NOMO-1 treated with DMSO at 0.1 percent for 48 hours (cell line): Measurements from ENCODE around the gene LRRC3B.
"Not testable (repeated sequence)": the region's sequence is repeated elsewhere in the genome, so short reads cannot be mapped to it uniquely, and the experiment has no call there.

Experiments
- DNase-seq: peaks from one replicate; lab custom pipeline; 2025; ENCODE audit not compliant: unreplicated experiment; lab: John Stamatoyannopoulos, UW

LRRC3B gene, protein sequence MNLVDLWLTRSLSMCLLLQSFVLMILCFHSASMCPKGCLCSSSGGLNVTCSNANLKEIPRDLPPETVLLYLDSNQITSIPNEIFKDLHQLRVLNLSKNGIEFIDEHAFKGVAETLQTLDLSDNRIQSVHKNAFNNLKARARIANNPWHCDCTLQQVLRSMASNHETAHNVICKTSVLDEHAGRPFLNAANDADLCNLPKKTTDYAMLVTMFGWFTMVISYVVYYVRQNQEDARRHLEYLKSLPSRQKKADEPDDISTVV

DNA sequence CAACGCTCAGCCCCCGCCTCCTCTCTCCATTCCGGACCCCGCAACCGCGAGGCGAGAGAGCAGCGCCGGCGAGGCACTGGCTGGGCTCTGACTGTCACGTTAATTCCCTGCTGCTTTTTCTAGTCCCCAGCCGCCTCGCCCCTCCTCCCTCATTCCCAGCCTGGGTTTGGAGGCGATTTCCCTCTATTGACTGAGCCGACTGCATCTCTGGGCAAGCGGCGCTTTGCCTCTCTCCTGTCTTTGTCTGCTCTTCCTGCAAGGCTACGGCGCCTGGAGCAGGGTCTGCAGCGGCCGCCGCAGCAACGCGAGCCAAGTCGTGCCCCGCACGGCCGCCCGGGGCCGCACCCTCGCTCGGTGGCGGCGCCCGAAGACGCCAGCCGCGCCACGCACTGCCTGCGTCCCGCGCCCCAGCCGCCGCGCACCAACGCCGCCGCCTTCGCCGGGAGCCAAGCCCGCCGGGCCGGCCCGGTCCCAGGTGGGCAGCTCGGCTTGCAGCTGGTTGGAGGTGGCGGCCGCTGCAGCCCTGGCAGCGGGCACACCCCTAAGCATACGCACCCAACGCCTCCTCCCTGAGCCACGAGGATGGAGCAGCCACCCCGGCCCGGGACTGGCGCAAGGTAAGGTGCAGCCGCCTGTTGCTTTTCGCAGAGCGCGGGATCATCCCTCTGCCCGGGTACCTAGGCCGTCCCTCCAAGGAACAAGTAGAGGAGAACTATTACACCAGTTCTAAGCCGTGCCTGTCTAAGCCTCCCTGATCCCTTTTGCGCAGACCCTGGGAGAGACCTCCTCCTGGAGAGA lies at the start of gene LRRC3B:
LRRC3B (plus strand) TSS at position 152 of the 798 bp plus-strand sequence. CDS start 86,901 bp downstream, outside the sequence.
- no peak for DNase-seq

DNA sequence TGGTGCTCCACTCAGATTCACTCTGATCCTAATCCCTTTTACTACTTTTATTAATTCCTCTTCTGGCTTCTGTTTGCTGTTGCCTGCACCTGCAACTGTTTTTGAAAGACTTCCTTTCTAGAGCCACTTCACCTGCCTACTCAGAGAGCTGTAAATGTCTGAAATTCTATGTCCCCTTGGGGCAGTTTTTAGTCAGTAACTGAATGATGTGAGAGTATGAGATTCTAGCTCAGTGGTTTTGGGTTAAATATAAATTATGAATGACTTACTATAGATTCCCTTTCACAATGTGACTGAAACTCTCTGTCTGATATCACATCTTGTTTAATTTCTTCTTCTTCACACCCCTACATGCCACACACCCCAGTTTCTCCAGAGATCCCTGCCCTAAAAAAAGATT lies 47.8 kb upstream of the LRRC3B start:
- DNase-seq = no peak

DNA sequence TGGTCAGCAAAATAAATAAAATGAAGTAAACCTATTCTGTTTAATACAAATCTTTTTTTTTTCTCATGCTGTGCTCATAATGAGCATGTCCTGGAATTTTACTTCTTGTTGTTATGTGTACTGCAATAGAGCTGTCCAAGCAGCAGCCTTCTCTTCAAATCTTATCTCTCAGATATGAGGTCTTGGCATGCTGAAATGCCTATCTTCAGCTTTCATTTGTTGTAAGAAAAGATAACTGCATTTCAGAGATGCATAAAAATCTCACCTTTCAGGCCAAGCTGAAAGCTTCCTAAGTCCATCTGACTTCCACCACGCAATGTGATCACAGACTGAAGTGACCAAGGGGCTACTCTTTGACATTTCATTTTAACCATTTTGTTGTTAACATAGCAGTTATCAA lies 43.5 kb upstream of the LRRC3B start:
- DNase-seq = no peak

DNA sequence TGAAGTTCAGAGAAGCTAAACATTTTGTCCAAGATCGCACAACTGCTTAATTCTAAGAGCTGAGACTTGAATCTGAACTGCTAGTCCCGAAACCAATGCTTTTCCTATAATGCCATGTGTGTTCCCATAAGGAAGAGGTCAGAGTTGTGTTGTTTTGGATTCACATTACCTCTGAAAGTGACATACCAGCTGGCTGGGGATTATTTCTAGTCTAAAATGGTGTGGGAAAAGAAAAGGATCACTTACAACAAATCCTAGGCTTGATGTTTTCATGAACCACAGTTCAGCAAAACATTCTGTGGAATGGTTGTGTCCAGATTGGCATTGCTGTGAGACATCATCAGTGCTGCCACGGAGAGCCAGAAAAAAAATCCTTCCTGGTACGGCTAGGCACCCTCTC lies 35.0 kb upstream of the LRRC3B start:
- DNase-seq = no peak

DNA sequence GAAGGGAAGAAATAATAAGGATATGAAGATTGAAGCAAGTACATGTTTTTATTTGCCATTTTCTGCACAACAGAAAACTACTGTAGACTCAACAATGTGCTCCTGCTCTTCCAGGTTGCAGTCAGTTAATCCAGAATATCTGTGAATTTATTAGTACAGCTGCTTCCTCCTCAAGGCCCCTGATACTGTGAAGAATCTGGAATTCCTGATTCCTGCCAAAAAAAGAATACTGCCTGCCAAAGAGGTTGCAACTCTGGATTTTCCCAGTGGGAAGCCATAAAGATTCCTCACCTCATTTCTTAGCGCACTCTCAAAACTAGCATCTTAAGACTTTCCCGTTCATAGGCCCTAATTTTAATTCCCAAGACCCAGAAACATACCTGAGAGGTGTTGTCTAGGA lies 33.6 kb upstream of the LRRC3B start:
- DNase-seq = no peak

DNA sequence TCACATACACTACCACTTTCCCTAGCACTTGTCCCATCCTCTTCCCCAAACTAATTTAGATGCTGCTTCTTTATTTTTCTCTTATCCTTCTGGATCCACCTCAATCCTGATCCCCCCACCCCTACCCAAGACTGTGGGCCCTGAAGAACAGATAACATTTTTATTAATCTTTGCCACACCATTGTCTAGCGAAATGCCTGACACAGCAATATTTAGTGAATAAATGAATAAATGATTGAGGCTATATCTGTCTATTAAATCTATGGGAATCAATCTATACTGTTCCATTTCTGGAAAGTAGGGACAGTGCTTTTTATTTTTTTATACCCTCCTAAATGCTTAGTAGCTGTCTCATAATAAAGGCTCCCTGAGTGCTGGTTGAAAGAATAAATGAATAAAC lies 32.9 kb upstream of the LRRC3B start:
- DNase-seq = no peak

DNA sequence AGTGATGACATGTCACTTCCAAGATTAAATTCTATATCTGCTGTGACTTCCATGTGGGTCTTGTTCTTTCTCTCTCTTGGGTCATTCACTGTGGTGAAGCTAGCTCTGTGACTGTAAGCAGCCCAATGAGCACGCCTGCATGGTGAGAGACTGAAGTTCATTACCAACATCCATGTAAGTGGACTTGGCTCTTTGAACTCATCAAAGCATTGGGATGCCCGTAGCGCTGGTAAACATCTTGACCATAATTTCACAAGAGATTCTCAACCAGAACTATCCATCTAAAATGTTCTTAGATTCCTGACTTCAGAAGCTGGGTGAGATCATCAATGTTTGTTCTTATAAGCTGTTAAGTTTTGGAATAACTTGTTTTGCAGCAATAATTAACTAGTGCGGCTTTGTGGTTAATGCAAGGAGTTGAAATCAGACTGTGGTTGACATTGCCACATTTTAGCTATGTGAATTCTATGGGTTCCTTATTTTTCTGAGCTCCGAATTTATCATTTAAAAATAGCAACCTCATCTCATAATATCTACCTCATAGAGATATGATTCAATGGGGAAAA lies 31.6 kb upstream of the LRRC3B start:
- DNase-seq = peak; percentile 93

DNA sequence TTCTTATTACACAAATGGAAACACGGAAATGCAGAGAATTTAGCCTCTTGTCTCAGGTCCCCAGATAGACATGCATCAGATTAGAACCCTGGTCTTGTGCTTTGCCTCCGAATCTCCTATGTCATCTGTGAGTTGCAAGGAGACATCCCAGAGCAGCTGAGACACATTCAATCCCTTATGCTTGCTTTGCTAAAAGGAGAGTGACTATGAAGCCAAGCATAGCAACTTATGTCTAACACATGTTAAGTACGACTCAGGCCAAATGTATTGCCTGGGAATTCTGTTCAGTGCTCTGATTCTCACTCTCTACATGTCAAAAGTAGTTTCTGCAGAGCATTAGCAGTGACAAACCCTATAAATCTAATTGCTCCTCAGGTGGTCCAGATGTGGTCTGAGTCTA lies 30.6 kb upstream of the LRRC3B start:
- no peak for DNase-seq

DNA sequence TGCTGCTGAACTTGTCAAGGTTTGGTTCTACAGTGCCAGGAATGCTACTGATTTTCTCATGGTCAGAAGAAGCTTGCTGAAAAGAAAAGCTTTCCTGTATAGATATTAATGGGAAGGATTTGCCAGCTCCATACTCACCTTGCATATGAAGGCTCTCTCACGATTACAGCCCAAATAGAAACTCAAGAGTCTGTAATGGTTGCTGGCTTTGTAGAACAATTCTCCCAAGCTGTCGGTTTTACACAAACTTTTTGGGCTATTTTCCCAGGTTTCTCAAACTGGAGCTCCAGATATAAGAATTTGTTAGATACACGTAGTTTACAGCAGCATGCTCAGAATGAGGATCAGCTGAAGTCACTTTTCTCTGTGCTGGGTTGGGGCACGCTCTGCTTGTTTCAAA lies 30.1 kb upstream of the LRRC3B start:
- DNase-seq = no peak

DNA sequence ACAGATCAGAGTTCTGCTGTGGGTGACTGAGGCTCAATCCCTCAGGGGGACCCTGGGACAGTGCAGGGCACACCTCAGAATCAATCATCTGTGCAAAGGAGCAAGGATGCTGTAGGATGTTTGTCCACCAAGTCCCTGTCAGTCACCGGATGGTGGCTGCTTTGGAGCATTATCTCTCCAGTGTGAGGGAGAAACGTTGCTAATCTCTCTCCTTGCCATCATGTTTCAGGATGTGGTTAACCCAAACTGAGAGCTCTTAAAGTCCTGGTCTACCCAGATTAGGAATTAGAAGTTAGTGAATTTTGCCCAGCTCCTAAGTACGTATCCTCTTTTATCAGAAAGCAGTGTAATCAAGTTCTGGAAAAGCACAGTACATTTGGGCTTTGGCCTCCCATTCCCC lies 26.2 kb upstream of the LRRC3B start:
- DNase-seq = no peak

DNA sequence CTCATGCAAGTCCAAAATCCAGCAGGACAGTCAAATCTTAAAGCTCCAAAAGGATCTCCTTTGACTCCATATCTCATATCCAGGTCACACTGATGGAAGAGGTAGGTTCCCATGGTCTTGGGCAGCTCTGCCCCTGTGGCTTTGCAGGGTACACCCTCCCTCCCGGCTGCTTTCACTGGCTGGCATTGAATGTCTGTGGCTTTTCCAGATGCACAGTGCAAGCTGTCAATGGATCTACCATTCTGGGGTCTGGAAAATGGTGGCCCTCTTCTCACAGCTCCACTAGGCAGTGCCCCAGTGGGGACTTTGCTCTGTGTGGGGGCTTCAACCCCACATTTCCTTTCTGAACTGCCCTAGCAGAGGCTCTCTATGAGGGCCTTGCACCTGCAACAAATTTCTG lies 19.3 kb upstream of the LRRC3B start:
- DNase-seq = not testable (repeated sequence)

DNA sequence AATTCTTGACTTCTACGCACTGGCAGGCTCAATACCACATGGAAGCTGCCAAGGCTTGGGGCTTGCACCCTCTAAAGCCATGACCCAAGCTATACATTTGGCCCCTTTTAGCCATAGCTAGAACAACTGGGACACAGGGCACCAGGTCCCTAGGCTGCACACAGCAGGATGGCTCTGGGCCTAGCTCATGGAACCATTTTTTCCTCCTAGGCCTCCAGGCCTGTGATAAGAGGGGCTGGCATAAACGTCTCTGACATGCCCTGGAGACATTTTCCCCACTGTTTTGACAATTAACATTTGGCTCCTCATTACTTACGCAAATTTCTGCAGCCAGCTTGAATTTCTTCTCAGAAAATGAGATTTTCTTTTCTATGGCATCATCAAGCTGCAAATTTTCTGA lies 18.8 kb upstream of the LRRC3B start:
- DNase-seq = not testable (repeated sequence)

DNA sequence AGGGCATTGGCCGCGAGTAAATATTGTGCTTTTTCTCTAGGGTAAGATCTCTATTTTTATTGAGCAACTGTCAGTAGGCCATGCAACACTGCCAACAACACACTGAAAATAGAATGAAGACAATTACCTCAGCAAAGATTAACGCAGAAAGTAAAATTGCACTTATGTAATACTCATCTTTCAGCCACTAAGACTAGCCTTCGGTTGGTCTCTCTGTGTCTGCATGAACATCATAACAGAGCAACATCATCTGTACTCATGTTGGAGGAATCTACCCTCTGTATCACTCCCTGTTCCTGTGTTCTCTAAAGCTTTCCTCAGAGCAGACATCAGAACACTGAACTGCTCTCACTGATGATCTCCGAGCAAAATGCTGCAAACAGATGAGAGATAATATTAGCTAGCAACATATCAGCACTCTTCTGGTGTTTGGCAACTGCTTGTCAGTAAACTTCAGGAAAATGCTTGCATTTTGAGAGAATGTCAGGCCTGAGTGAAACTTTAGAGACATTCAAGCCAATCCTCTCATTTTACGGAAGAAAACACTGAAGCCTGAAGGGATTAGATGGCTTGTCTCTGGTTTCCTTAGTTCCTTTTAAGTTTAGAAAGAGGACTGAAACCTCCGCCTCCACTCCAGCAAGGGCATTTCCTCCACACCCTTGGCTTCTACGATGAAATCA lies 8.4 kb upstream of the LRRC3B start:
- no peak for DNase-seq

DNA sequence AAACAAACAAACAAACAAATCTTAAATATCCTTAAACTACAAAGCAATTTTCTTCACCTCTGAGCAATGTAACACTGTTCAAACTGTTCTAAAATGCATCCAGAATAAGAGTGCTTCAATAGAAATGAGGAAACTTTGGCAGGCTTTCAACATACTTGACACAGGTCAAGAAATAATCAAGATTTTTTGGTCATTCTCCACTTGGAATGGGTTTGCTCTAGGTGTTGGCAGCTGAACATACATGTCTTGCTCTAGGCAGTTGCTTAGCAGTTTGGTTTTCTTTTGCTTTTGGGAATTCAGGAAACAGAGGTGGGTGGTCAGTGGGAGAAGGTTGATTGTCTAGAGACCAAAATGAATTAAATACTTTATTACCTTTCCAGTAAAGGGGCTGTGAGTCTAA lies 1.4 kb upstream of the LRRC3B start:
- DNase-seq = no peak

DNA sequence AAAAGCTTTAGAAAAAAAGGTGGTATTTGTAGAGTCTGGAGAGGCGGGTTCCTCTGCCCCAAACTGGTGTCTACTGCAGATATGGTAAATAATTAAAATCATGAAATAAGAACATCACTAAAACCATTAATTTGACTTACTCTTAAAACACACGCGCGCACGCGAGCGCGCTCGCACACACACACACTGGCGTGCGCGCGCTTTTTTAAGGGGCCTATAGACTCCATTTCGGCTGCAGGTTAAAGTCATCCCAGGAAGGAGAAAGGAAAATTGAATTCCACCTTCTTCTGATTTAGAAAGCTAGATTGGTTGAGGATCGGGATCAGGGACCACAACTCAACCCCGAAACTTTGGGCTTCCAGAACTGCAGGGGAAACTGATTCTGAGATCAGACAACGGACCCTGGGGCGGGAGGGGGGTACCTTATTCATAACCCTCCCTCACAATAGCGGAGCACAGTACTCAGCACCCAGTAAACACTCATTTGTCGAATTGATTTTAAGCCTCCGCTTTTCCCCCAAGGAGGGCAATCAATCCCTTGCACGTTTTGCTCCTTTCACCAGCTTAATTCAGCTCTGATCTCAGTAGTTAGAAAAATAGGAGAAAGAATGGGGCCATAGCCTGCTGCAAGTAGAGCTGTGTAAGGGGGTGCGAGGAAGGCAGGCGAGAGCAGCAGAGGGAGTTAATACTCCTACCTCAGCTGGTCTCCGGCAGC lies 509 bp upstream of the LRRC3B start:
- DNase-seq = no peak

DNA sequence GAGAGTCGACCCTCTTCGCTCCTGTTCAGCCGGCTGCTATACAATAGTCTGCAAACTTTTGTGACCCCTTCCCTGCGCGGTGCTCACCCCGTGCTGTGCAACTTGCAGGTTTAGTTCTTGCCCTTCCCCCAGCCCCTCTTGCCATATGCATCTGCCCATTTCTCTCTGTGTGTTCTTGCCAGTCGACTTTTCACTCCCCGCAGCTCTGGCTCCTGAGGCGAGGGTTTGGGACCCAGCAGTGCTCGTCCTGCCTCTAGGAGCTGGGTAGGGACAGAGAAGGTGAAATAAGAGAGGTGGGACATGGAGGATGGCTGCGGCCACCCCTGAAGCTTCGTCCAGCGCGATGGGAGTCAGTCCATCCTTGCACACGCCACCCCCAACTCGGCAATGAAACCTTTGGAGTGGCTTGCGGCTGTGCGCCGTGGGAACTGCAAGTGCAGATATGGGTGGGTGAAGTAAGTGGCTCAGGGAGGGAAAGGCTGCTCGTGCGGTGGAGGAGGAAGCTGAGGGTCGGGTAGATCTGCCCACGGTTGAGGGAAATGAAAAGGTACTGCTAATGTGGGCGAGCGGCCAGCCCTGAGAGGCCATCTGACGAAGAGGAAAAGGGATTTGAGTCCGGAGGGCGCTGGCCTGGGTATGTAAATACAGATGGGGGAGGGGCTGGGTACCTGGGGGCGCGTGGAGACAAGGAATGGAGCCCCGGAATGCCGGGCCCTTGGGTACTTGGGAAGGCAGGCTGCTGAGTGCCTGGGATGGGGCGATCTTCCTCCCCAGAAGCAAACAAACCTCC lies 1.0 kb downstream of the LRRC3B start:
- no peak for DNase-seq

DNA sequence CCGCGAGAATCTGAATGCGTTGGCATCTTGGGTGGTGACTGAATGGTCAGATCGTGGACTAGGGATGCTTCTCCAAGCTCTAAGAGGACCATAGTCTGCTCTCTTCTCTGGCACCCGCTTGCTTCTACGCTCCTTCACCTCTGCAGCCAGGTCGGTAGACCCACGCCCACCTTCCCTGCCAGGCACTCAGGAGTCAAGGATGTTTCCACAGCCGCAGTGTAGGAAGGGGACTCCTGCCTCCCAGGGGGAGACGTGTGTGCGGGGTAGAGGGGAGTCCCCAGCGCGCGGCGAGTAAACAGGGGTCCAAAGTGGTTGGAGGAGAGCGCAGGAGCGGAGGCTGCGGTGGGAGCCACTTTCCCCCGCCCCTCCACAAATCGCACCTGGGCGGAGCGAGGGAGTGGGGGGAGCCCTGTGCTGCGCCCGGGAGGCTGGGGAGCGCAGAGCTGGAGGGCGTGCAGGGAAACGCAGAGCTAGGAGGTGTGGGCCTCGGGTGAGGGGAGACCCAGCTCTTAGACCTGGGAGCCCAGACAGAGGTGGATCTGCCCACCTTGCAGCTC lies 1.7 kb downstream of the LRRC3B start:
- DNase-seq = no peak

DNA sequence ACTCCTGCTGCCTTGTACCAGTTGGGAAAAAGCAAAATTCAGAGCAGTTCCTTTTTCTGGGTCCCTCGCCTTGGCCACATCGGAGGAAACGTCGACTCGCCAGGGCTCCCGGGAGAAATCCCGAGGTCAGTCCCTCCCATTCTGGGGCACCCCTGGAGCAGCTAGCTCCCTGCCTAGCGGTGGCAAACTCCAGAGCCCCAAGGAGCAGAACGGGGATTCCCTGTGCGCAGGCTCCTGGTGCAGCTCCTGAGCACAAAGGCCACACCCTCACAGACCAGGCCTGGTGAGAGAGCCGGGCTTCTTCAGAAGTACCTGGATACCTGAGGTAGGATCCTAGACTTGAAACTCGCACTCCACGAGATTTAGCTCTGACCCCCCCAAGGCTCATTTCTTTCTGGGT lies 2.6 kb downstream of the LRRC3B start:
- no peak for DNase-seq

DNA sequence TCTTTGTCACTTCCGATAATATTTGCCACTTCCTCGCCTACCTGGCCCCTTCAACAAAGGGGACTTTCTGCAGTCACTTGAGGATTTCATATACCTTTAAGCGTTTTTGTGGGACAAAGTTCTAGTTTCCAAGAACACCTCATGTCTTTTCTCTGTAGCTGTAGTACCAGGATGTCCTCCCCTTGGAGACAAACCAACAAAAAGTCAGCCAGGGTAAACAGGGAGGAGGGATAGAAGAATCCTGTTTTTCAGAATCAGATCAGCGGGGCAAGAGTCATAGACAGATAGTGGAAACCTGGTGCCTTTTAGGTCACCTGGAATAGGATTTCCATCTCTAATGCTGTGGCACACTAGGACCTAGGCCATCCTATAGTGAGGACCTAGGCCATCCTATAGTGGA lies 4.5 kb downstream of the LRRC3B start:
- no peak for DNase-seq

DNA sequence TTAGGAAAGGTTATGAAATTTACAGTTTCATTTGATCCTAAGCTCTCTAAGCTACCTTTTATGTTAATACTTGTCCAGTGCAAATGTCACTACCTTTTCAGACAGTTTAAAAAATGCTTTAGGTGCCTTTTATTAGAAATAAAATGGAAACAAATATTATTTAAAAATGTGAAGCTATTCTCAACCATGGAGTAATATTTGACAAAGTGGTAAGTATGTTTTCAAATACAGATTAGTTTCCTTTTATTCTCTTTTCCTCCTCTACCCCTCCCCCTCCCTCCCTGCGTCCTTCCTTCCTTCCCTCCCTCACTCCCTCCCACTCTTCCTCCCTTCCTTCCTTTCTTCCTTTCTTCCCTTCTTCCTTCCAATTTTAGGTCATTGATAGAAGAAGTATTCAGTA lies 6.3 kb downstream of the LRRC3B start:
- DNase-seq = no peak
